Thoracic aorta (tissue), 2 donors: ENCODE measurements around the gene ALLC. TPM values are rescaled to one million over a fixed set of nuclear protein-coding genes. Genes with fewer than 3 reads are reported as not detected.

Experiments used
- ATAC-seq: fragments of 150-250 bp; one replicate; pipeline ENCODE4 v1.8.0; 2017; ENCODE audit warnings: low read depth; ENCODE audit not compliant: insufficient number of reproducible peaks, low FRiP score
- DNase-seq: peaks from one replicate; pipeline ENCODE4 v3.0.0-alpha.2; 2020; ENCODE audit warnings: low spot score
- H3K27ac ChIP-seq, 2 donors: fragments of 200-600 bp; sonication (generic); 1 replicate in 1 of 2; 2 replicates in 1 of 2; pipeline ENCODE4 v1.5.1; 2016; ENCODE audit warnings: mild to moderate bottlenecking in 2 of 2, moderate library complexity in 2 of 2
- H3K27me3 ChIP-seq: fragments of 200-600 bp; sonication (generic); replicated peaks from 2 replicates; pipeline ENCODE4 v1.6.0; 2016; ENCODE audit warnings: mild to moderate bottlenecking; ENCODE audit not compliant: insufficient read depth
- H3K36me3 ChIP-seq: fragments of 200-600 bp; sonication (generic); one replicate; pipeline ENCODE4 v1.5.1; 2016
- H3K4me1 ChIP-seq, 2 donors: fragments of 200-600 bp; sonication (generic); 1 replicate in 1 of 2; 2 replicates in 1 of 2; pipeline versions ENCODE4 v1.5.1 to v1.6.0; 2016; ENCODE audit warnings: low read depth in 2 of 2, mild to moderate bottlenecking in 1 of 2; ENCODE audit not compliant: control insufficient read depth in 1 of 2
- H3K4me3 ChIP-seq: fragments of 200-600 bp; sonication (generic); 2 replicates; pipeline ENCODE4 v1.5.1; 2016; ENCODE audit warnings: mild to moderate bottlenecking
- H3K9me3 ChIP-seq: fragments of 200-600 bp; sonication (generic); 2 replicates; pipeline ENCODE4 v1.5.1; 2016
- CTCF ChIP-seq: fragments of 200-600 bp; sonication (generic); IDR thresholded peaks from one replicate; pipeline ENCODE4 v1.5.1; 2019; ENCODE audit warnings: antibody characterized with exemption
- total RNA-seq, 2 donors: library from RNA; depleted of rRNA; stranded (reverse); fragments of >200 nt; gene quantifications; one replicate each; pipeline versions ENCODE4 v1.1.0 to v1.2.3, GENCODE V29; 2016

ALLC gene
- total RNA-seq, 2 donors from 2014 or later, result 1.1 TPM; not detected in 1

- ATAC-seq (no peak), DNase-seq (no peak)
- no peak overlapping the region for H3K4me3 ChIP-seq
- H3K9me3 ChIP-seq, result no peaks in the 10 kb centered on the region
- TF ChIP-seq CTCF, result no peak
- no peaks in the 10 kb centered on the region for H3K27me3 ChIP-seq
- no peak overlapping the region for H3K27ac ChIP-seq
- H3K4me1 ChIP-seq, result peaks cover 0 to 9% of the 10 kb centered on the region in 2 donors
- H3K36me3 ChIP-seq, result no peaks in the 10 kb centered on the region
These were observed 67.0 kb downstream of the ALLC start for GRCh38 chr2:3725002-3725401.

DNA sequence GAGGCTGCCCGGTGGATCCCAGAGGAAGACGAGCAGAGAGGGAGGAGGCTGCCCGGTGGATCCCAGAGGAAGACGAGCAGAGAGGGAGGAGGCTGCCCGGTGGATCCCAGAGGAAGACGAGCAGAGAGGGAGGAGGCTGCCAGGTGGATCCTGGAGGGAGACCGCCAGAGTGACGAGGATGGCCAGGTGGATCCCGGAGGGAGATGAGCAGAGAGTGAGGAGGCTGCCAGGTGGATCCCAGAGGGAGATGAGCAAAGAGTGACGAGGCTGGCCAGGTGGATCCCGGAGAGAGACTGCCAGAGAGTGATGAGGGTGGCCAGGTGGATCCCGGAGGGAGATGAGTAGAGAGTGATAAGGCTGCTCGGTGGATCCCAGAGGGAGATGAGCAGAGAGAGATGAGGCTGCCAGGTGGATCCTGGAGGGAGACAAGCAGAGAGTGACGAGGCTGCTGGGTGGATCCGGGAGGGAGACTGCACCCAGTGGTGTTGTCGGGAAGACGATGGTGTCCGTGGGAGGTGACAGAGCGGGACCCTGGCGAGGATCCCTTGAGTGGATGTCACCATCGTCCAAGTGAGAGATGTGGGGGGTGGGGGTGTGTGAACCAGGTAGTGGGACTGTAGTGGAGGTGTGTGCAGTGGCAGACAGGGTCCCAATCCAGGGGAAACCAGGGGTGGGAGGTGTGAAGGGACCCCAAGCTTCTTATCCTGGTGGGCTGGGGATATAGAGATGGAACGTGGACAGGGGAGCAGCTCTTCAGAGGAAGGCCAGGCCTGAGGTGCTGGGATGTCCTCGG, 67.7 kb downstream of the ALLC start:
- Histone ChIP-seq H3K36me3 (no peaks in the 10 kb centered on the region), H3K27ac (no peak overlapping the region), H3K9me3 (no peaks in the 10 kb centered on the region), H3K27me3 (no peaks in the 10 kb centered on the region), H3K4me1 (peaks cover 0 to 9% of the 10 kb centered on the region in 2 donors), H3K4me3 (no peak overlapping the region)
- no peak for DNase-seq
- ATAC-seq, result no peak
- TF ChIP-seq CTCF, result no peak

- ATAC-seq (no peak), DNase-seq (no peak)
- Histone ChIP-seq H3K27me3 (no peaks in the 10 kb centered on the region), H3K27ac (no peak overlapping the region), H3K4me1 (peaks cover 0 to 9% of the 10 kb centered on the region in 2 donors), H3K9me3 (no peaks in the 10 kb centered on the region), H3K36me3 (no peaks in the 10 kb centered on the region), H3K4me3 (no peak overlapping the region)
- no peak for TF ChIP-seq CTCF
These were observed 68.5 kb downstream of the ALLC start for GRCh38 chr2:3726511-3726910.

GRCh38 chr2:3727397-3728045, 69.5 kb downstream of the ALLC start:
- H3K4me1 ChIP-seq, result peaks cover 0 to 9% of the 10 kb centered on the region in 2 donors
- no peak for DNase-seq
- no peaks in the 10 kb centered on the region for H3K36me3 ChIP-seq
- H3K9me3 ChIP-seq, result no peaks in the 10 kb centered on the region
- TF ChIP-seq CTCF, result no peak
- H3K4me3 ChIP-seq, result peak overlapping the region; percentile 38
- ATAC-seq, result no peak
- H3K27me3 ChIP-seq, result no peaks in the 10 kb centered on the region
- H3K27ac ChIP-seq, result no peak overlapping the region
